ENCODE data around the gene TTPAL.

TTPAL gene

GRCh38 chr20:44537993-44538392 lies 62.3 kb downstream of the TTPAL start:
- DNase-seq (ENCODE audit: low read depth in 2 of 2): no peak

DNA sequence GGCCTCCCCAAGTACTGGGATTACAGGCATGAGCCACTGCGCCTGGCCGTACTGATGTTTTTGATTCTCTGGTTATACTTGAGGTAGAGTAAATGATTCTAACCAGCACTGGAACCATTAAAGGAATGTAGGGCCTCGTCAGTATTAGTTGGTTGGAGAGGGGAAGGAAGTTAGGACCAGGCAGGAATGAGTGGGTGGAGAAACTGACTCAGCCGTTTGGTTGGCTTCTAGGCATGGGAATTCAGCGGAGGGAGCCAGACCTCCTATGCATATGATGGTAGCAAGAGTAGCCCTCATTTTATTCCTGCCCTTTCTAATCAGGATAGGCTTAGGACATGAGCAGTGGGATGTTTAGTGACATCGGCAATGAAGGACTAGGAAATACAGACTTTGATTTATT lies 65.2 kb downstream of the TTPAL start:
- no peak for DNase-seq (ENCODE audit: low read depth in 2 of 2)

GRCh38 chr20:44541992-44542391 lies 66.3 kb downstream of the TTPAL start:
- no peak for DNase-seq (ENCODE audit: low read depth in 2 of 2)

- DNase-seq (ENCODE audit: low read depth in 2 of 2): no peak
Measured at GRCh38 chr20:44542890-44543289, 67.2 kb downstream of the TTPAL start.

- no peak for DNase-seq (ENCODE audit: low read depth in 2 of 2)
Measured at GRCh38 chr20:44543358-44543757, 67.7 kb downstream of the TTPAL start.
